Measurements from ENCODE around the gene RALGPS1. TPM values are rescaled to one million over a fixed set of nuclear protein-coding genes. Genes with fewer than 3 reads are reported as not detected.

RALGPS1 gene
- total and polyA plus RNA-seq, 8 donors, result 4.7 to 150 (median 42.2) TPM

GRCh38 chr9:127203681-127204327, 289.2 kb downstream of the RALGPS1 start:
- Histone ChIP-seq H3K4me3 (no peak overlapping the region), H3K27ac (no peak overlapping the region), H3K27me3 (no peaks in the 10 kb centered on the region), H3K9me3 (no peaks in the 10 kb centered on the region), H3K36me3 (peaks cover 0 to 11% (median 10%) of the 10 kb centered on the region in 4 donors), H3K4me1 (peaks cover 4 to 11% (median 8%) of the 10 kb centered on the region in 4 donors)
- WGBS, 5 donors, result 81 to 95% (median 92%) methylated on average over 3 to 5 of the region's 5 CpGs
- intact Hi-C loops (cut with DNase I; ENCODE audit: low total_unique reads), result no loop called here
- DNase-seq, result no peak
- TF ChIP-seq POLR2AphosphoS5 (IDR thresholded peaks at IDR 0.05), result no peak
- TF ChIP-seq POLR2A (IDR thresholded peaks at IDR 0.05), result no peak
- no peak for TF ChIP-seq EP300 (IDR thresholded peaks at IDR 0.05)
- no peak for TF ChIP-seq CTCF (IDR thresholded peaks at IDR 0.05)

GRCh38 chr9:127204771-127205470, 290.3 kb downstream of the RALGPS1 start:
- WGBS, 5 donors, result 65 to 77% (median 74%) methylated on average over 4 to 7 of the region's 7 CpGs
- Histone ChIP-seq H3K4me1 (peaks cover 0 to 5% (median 2%) of the 10 kb centered on the region in 4 donors), H3K27ac (no peak overlapping the region), H3K36me3 (peaks cover 0 to 11% (median 10%) of the 10 kb centered on the region in 4 donors), H3K27me3 (no peaks in the 10 kb centered on the region), H3K9me3 (no peaks in the 10 kb centered on the region), H3K4me3 (no peak overlapping the region)
- intact Hi-C loops (cut with DNase I; ENCODE audit: low total_unique reads), result no loop called here
- DNase-seq, result peak in 1 of 2 donors; percentile 48
- TF ChIP-seq POLR2A (IDR thresholded peaks at IDR 0.05) (no peak), CTCF (IDR thresholded peaks at IDR 0.05) (no peak), EP300 (IDR thresholded peaks at IDR 0.05) (no peak), POLR2AphosphoS5 (IDR thresholded peaks at IDR 0.05) (no peak)

GRCh38 chr9:127205952-127206351, 291.4 kb downstream of the RALGPS1 start:
- H3K4me1 ChIP-seq, result peaks cover 0 to 9% (median 2%) of the 10 kb centered on the region in 4 donors
- no peaks in the 10 kb centered on the region for H3K27me3 ChIP-seq
- 94 to 98% (median 95%) methylated on average over 4 of the region's 4 CpGs for WGBS, 5 donors
- H3K9me3 ChIP-seq, result no peaks in the 10 kb centered on the region
- H3K36me3 ChIP-seq, result peaks cover 0 to 11% (median 10%) of the 10 kb centered on the region in 4 donors
- TF ChIP-seq POLR2A (IDR thresholded peaks at IDR 0.05), result no peak
- no peak for TF ChIP-seq POLR2AphosphoS5 (IDR thresholded peaks at IDR 0.05)
- TF ChIP-seq CTCF (IDR thresholded peaks at IDR 0.05), result no peak
- TF ChIP-seq EP300 (IDR thresholded peaks at IDR 0.05), result no peak
- intact Hi-C loops (cut with DNase I; ENCODE audit: low total_unique reads), result no loop called here
- no peak overlapping the region for H3K27ac ChIP-seq
- H3K4me3 ChIP-seq, result no peak overlapping the region
- DNase-seq, result no peak

GRCh38 chr9:127206666-127207065, 292.1 kb downstream of the RALGPS1 start:
- Histone ChIP-seq H3K9me3 (no peaks in the 10 kb centered on the region), H3K36me3 (peaks cover 0 to 6% (median 5%) of the 10 kb centered on the region in 4 donors), H3K4me1 (peaks cover 0 to 9% (median 2%) of the 10 kb centered on the region in 4 donors), H3K4me3 (no peak overlapping the region), H3K27me3 (no peaks in the 10 kb centered on the region), H3K27ac (no peak overlapping the region)
- no peak for DNase-seq
- intact Hi-C loops (cut with DNase I; ENCODE audit: low total_unique reads), result no loop called here
- 91 to 96% (median 93%) methylated on average over 3 of the region's 3 CpGs for WGBS, 5 donors
- TF ChIP-seq EP300 (IDR thresholded peaks at IDR 0.05) (no peak), CTCF (IDR thresholded peaks at IDR 0.05) (no peak), POLR2AphosphoS5 (IDR thresholded peaks at IDR 0.05) (no peak), POLR2A (IDR thresholded peaks at IDR 0.05) (no peak)
